Stimulated activated CD4-positive, alpha-beta T cell treated with anti-CD3 and anti-CD28 coated beads, Interleukin-12 subunit alpha, Interleukin-12 subunit beta, amount 100 ng/mL, for 4 hours (primary cell): Measurements from ENCODE around the gene PAFAH1B2.

Experiments used
- DNase-seq: peaks from one replicate; pipeline ENCODE4 v3.0.0-alpha.2; 2020

PAFAH1B2 gene

DNA sequence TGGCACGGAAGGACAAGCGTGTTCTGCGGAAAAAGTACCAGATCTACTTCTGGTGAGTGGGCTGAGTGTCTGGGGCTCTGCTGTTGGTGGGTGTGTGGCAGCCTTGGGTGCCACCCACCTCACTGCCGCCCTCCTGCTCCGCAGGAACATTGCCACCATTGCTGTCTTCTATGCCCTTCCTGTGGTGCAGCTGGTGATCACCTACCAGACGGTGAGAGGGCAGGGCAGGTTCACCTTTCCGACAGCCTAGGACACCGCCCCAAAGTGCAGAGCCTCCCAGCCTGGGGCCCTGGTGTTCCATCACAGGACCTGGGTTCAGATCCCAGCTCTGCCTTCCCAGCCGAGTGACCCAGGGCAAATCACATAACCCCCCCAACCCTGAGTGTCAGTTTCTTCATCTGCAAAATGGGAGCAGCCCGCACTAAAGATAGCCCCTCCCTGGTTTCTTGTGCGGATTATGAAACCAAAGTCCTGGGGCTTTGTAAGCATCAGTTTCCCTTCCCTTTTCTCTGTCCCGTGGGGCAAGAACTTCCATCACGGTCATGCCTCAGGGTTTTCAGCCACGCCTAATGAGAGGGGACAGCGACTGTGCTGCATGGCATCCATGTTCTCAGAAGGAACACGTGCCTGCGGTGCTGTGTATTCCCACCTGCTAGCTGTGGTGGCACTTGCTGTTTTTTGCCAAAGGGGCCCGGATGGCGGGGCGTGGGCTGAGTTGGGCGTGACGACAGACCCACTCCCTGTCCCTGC lies 45.3 kb downstream of the PAFAH1B2 start:
- no peak for DNase-seq

DNA sequence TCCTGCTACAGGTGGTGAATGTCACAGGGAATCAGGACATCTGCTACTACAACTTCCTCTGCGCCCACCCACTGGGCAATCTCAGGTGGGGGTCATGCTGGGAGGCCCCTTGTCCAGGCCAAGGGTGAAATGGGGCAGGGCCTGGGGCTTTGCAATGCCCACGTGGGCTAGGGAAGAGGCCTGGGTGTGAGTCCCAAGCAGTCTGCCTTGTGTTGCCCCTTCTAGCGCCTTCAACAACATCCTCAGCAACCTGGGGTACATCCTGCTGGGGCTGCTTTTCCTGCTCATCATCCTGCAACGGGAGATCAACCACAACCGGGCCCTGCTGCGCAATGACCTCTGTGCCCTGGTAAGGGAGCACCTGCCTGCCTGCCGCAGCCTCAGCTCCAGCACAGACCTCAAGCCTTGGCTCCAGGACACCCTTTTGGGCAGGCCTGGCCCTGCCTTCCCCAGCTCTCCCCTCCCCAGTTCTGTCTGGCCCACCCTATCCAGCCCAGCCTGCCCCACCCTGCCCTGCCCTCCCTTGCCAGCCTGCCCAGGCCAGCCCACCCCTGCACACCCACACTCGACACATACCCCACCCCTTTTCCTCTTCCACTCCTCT lies 46.0 kb downstream of the PAFAH1B2 start:
- DNase-seq: no peak

DNA sequence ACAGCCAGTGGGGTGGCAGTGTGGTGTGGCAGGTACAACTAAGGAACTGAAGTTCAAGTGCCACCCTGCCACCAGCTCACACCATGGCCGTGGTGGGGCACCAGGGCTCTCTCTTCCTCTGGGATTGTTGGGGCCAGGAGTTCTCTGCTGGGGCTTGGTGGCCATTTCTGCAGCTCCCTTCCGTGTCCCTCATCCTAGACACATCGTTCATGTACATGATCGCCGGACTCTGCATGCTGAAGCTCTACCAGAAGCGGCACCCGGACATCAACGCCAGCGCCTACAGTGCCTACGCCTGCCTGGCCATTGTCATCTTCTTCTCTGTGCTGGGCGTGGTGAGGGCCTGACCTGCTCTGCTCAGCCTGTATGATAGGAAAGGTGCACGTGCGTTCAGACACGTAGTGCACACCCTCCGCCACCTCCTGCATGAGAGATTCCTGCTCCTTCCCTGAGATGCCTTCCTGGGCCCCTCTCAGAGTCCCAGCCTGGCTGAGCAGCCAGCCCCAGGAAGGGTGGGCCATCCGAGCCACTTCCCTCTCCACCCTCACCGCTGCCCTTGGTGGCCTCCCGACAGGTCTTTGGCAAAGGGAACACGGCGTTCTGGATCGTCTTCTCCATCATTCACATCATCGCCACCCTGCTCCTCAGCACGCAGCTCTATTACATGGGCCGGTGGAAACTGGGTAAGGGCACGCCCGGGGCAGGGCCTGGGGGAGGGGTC lies 47.8 kb downstream of the PAFAH1B2 start:
- DNase-seq: no peak

GRCh38 chr11:117192401-117192875 lies 48.4 kb downstream of the PAFAH1B2 start:
- DNase-seq: no peak

DNA sequence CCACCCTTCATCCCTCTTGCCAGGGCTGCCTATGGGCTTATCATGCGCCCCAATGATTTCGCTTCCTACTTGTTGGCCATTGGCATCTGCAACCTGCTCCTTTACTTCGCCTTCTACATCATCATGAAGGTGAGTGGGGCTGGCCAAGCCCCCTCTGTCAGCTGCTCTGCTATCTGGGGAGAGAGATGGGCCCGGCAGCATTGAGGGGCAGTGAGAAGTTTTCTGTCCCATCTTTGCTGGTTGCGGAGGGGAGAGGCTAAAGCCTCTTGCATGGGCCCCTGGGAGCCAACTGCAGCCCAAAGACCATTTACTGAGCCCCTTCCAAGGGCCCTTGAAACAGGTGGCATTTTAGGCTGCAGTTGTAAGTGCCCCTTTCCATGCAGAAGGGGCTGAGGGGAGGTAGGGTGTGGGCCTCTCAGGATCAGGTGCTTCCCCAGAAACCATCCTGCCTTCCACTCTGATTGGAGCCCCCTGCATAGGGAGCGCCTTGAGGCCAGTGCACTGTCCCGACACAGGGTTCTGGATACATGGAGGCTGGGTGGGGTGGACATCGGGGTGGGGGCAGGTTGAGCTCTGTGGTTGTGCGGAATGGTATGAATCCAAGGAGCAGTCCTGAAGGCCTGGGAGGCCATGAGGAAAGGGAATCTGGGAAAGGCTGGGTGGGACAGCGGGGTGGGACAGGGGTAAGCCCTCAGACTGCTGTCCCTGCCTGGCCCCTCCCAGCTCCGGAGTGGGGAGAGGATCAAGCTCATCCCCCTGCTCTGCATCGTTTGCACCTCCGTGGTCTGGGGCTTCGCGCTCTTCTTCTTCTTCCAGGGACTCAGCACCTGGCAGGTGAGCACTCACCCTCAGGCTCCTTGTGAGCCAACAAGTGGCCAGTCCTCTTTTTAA lies 49.3 kb downstream of the PAFAH1B2 start:
- DNase-seq: no peak

DNA sequence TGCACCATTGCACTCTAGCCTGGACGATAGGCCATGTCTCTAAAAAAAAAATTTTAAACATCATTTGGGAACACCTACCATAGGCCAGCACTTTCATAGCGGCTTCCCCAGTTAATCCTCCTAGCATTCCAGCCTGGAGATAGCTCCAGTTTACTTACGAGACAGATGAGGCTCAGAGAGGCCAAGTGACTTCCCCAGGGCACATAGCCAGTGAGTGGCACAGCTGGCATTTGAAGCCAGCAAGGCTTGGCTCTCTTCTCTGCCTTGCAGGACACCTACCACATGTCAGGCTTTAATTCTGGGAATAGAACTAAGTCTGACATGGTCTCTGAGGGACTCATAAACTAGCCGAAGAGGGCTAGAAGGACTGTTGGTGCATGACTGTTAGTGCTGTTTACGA lies 50.2 kb downstream of the PAFAH1B2 start:
- no peak for DNase-seq

DNA sequence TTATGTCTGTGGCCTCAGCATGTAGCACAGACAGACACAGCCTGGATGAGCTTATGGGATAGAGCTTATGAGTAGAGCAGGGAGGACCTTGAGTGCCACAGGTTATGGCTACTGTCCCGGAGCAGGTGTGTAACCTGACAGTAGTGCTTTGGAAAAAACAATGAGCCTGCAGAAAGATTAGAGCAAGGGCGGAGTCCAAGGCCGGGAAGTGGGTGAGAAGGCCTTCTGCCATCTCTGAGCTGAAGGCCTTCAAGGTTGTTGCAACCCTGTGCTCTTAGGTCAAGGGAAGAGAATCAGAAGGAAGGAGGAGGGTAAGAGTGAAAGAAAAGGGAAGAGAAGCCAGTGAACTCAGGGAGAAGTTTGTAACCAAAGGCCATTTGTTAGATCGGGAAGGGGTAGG lies 51.2 kb downstream of the PAFAH1B2 start:
- DNase-seq: no peak

DNA sequence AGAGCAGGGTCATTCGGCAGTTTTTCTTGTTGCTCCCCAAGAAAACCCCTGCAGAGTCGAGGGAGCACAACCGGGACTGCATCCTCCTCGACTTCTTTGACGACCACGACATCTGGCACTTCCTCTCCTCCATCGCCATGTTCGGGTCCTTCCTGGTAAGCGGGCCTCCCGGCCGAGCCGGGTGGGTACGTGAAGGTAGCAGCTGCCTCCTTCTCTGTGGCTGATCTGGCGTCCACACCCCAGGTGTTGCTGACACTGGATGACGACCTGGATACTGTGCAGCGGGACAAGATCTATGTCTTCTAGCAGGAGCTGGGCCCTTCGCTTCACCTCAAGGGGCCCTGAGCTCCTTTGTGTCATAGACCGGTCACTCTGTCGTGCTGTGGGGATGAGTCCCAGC lies 51.7 kb downstream of the PAFAH1B2 start:
- DNase-seq: no peak

DNA sequence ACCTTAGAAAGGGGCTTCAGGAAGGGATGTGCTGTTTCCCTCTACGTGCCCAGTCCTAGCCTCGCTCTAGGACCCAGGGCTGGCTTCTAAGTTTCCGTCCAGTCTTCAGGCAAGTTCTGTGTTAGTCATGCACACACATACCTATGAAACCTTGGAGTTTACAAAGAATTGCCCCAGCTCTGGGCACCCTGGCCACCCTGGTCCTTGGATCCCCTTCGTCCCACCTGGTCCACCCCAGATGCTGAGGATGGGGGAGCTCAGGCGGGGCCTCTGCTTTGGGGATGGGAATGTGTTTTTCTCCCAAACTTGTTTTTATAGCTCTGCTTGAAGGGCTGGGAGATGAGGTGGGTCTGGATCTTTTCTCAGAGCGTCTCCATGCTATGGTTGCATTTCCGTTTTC lies 52.9 kb downstream of the PAFAH1B2 start:
- no peak for DNase-seq

GRCh38 chr11:117197516-117198456 lies 53.7 kb downstream of the PAFAH1B2 start:
- DNase-seq: no peak

- DNase-seq: no peak
Observed at GRCh38 chr11:117198613-117199012, 54.5 kb downstream of the PAFAH1B2 start.

GRCh38 chr11:117199053-117199915 lies 55.2 kb downstream of the PAFAH1B2 start, which contains the start of gene TAGLN:
TAGLN (plus strand) TSS chr11:117199370; CDS start chr11:117203014, 3,644 bp downstream.
- no peak for DNase-seq

GRCh38 chr11:117199916-117200812 lies 56.1 kb downstream of the PAFAH1B2 start:
- DNase-seq: no peak

DNA sequence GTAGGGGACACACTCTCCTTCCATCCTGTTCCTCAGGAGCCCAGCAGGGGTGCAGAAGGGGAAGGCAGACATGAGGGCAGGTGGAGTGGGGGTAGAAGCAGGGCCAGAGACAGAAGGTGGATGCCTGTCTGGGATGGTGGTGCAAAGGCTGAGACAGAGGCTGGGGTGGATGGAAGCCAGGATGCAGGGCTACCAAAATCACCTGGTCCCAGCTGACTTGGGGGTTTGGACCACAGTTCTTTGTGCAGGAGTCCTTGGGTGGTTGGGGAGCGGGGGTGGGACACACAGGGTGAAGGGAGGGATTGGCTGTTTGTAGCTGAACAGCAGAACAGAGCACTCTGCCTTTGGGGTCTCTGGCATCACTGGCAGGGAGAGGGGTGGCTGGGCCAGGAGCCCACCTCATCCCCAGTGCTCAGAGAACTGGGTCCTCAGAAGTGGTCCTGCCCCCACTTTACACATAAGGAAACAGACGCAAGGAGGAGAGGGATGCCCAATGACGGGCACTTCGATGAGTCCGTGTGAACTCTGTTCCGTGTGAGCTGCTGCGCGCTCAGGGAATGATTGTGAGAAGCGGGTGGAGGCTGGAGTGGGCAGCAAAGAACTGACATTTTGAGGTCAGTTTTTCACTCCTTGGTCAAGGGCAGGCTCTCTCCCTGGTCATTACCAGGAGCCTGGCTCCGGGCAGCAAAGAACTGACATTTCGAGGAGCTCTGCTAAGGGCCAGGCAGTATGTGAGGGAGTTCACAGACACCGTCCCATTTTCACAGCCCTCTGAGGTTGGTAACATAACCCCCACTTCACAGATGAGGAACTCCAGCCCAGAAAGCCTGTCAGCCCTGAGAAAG lies 56.9 kb downstream of the PAFAH1B2 start:
- no peak for DNase-seq

GRCh38 chr11:117201658-117202305 lies 57.7 kb downstream of the PAFAH1B2 start:
- no peak for DNase-seq

DNA sequence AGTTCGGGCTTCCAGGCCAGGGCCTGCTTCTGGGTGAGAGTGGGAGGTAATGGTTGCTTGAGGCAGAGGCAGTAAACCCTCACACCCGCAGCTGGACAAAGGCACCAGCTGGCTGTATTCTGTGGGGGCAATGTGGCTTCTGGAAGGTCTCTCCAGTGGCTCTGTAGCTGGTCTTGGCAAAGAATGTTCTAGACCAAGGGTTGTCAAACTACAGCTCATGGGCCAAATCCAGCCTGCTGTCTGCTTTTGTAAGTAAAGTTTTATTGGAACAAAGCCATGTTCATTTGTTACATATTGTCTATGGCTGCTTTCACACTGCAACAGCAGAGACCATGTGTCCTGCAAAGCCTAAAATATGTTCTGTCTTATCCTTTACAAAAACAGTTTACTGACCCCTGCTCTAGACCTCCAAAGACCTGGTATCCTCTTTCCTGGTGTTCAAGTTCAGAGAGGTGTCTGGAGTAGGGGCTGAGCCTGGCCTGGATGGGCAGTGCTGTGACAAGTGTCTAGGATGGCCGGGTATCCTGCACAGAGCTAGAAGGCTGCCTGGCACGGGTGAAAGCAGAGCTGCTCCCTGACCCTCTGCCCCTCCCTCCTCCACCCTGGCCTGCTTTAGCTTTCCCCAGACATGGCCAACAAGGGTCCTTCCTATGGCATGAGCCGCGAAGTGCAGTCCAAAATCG lies 58.4 kb downstream of the PAFAH1B2 start:
- no peak for DNase-seq

- DNase-seq: no peak
Observed at GRCh38 chr11:117203069-117203407, 59.0 kb downstream of the PAFAH1B2 start.
